ENCODE results near the gene TPMT.

TPMT gene

GRCh38 chr6:18078866-18079265 lies 76.0 kb downstream of the TPMT start:
- Histone ChIP-seq H3K4me2 (ENCODE audit: low read length) (no peak overlapping the region), H3K79me2 (no peaks in the 10 kb centered on the region)

More at GRCh38 chr6:18078866-18079265, 76.0 kb downstream of the TPMT start:
- H3K4me3 ChIP-seq (ENCODE audit: low read depth, low read length): no peak overlapping the region
- no peaks in the 10 kb centered on the region for H3K36me3 ChIP-seq (ENCODE audit: control insufficient read depth, insufficient read depth, low read length)
- H3K9me3 ChIP-seq (ENCODE audit: control insufficient read depth, low read length): no peaks in the 10 kb centered on the region
- H3K27ac ChIP-seq: no peak overlapping the region
- no peak for TF ChIP-seq CTCF (IDR thresholded peaks at IDR 0.05)
- no peaks in the 10 kb centered on the region for H3K4me1 ChIP-seq
- H3K9ac ChIP-seq: no peak overlapping the region
- H2AFZ ChIP-seq: no peak overlapping the region
- no peaks in the 10 kb centered on the region for H3K27me3 ChIP-seq (ENCODE audit: control insufficient read depth, insufficient read depth, low read length)
